Measurements from ENCODE around the gene SLIT3.

GRCh38 chr5:169044962-169045361 lies 256.0 kb downstream of the SLIT3 start:
- no peak for TF ChIP-seq POLR2A (IDR thresholded peaks at IDR 0.05)
- TF ChIP-seq, protein P1, sequence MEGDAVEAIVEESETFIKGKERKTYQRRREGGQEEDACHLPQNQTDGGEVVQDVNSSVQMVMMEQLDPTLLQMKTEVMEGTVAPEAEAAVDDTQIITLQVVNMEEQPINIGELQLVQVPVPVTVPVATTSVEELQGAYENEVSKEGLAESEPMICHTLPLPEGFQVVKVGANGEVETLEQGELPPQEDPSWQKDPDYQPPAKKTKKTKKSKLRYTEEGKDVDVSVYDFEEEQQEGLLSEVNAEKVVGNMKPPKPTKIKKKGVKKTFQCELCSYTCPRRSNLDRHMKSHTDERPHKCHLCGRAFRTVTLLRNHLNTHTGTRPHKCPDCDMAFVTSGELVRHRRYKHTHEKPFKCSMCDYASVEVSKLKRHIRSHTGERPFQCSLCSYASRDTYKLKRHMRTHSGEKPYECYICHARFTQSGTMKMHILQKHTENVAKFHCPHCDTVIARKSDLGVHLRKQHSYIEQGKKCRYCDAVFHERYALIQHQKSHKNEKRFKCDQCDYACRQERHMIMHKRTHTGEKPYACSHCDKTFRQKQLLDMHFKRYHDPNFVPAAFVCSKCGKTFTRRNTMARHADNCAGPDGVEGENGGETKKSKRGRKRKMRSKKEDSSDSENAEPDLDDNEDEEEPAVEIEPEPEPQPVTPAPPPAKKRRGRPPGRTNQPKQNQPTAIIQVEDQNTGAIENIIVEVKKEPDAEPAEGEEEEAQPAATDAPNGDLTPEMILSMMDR (IDR thresholded peaks at IDR 0.05) = no peak
